ENCODE measurements around the gene LUM. TPM values are rescaled to one million over a fixed set of nuclear protein-coding genes. Genes with fewer than 3 reads are reported as not detected.

LUM gene
- total RNA-seq, 6 donors from 2014 or later, result 51.3 to 281 (median 158) TPM

- no peaks in the 10 kb centered on the region for H3K4me1 ChIP-seq
- H3K27ac ChIP-seq, result no peak overlapping the region
- ATAC-seq (ENCODE audit: low FRiP score in 2 of 2) (no peak), DNase-seq (no peak)
- H3K36me3 ChIP-seq, result no peaks in the 10 kb centered on the region
- no peaks in the 10 kb centered on the region for H3K9me3 ChIP-seq
- 87 to 96% methylated on average over 2 of the region's 2 CpGs for WGBS, 2 donors
- TF ChIP-seq POLR2AphosphoS5 (IDR thresholded peaks at IDR 0.05) (no peak), POLR2A (IDR thresholded peaks at IDR 0.05) (no peak), CTCF (IDR thresholded peaks at IDR 0.05) (no peak)
- no peak overlapping the region for H3K4me3 ChIP-seq
- H3K27me3 ChIP-seq, result no peaks in the 10 kb centered on the region
These were observed 16.0 kb upstream of the LUM start for GRCh38 chr12:91127306-91127705.

- DNase-seq (no peak), ATAC-seq (ENCODE audit: low FRiP score in 2 of 2) (peak in 1 of 2 donors; percentile 56)
- 63 to 69% methylated on average over 1 of the region's 1 CpG for WGBS, 2 donors
- Histone ChIP-seq H3K27me3 (no peaks in the 10 kb centered on the region), H3K27ac (peak overlapping the region in 1 of 4 donors; percentile 26), H3K36me3 (no peaks in the 10 kb centered on the region), H3K9me3 (no peaks in the 10 kb centered on the region), H3K4me3 (no peak overlapping the region), H3K4me1 (no peaks in the 10 kb centered on the region)
- TF ChIP-seq POLR2AphosphoS5 (IDR thresholded peaks at IDR 0.05) (no peak), EP300 (IDR thresholded peaks at IDR 0.05) (no peak), POLR2A (IDR thresholded peaks at IDR 0.05) (no peak), CTCF (IDR thresholded peaks at IDR 0.05) (no peak)
These were observed 15.2 kb upstream of the LUM start for GRCh38 chr12:91126516-91126915.

- no peaks in the 10 kb centered on the region for H3K9me3 ChIP-seq
- H3K27ac ChIP-seq, result no peak overlapping the region
- 88 to 91% methylated on average over 5 of the region's 5 CpGs for WGBS, 2 donors
- H3K4me1 ChIP-seq, result no peaks in the 10 kb centered on the region
- ATAC-seq (ENCODE audit: low FRiP score in 2 of 2) (no peak), DNase-seq (no peak)
- no peak for TF ChIP-seq EP300 (IDR thresholded peaks at IDR 0.05)
- H3K27me3 ChIP-seq, result no peaks in the 10 kb centered on the region
- H3K4me3 ChIP-seq, result no peak overlapping the region
- no peaks in the 10 kb centered on the region for H3K36me3 ChIP-seq
These were observed 12.1 kb upstream of the LUM start for GRCh38 chr12:91123236-91123916.

- no peaks in the 10 kb centered on the region for H3K9me3 ChIP-seq
- TF ChIP-seq POLR2AphosphoS5 (IDR thresholded peaks at IDR 0.05), result no peak
- no peak for TF ChIP-seq EP300 (IDR thresholded peaks at IDR 0.05)
- TF ChIP-seq POLR2A (IDR thresholded peaks at IDR 0.05), result no peak
- no peak for TF ChIP-seq CTCF (IDR thresholded peaks at IDR 0.05)
- no peak overlapping the region for H3K4me3 ChIP-seq
- no peaks in the 10 kb centered on the region for H3K36me3 ChIP-seq
- no peak for ATAC-seq (ENCODE audit: low FRiP score in 2 of 2)
- no peak overlapping the region for H3K27ac ChIP-seq
- no peaks in the 10 kb centered on the region for H3K27me3 ChIP-seq
- DNase-seq, result no peak
- H3K4me1 ChIP-seq, result no peaks in the 10 kb centered on the region
These were observed 9.5 kb upstream of the LUM start for GRCh38 chr12:91120781-91121180.

- Histone ChIP-seq H3K9me3 (no peaks in the 10 kb centered on the region), H3K4me3 (no peak overlapping the region), H3K4me1 (no peaks in the 10 kb centered on the region), H3K27ac (no peak overlapping the region), H3K36me3 (no peaks in the 10 kb centered on the region), H3K27me3 (no peaks in the 10 kb centered on the region)
- DNase-seq (no peak), ATAC-seq (ENCODE audit: low FRiP score in 2 of 2) (no peak)
- TF ChIP-seq EP300 (IDR thresholded peaks at IDR 0.05) (no peak), POLR2AphosphoS5 (IDR thresholded peaks at IDR 0.05) (no peak), CTCF (IDR thresholded peaks at IDR 0.05) (no peak), POLR2A (IDR thresholded peaks at IDR 0.05) (no peak)
- whole genome bisulfite sequencing, 2 donors, result 85 to 90% methylated on average over 1 of the region's 1 CpG
These were observed 7.8 kb upstream of the LUM start for GRCh38 chr12:91119089-91119488.

Data from upper lobe of left lung (tissue), 6 donors.